HFFc6 (cell line): ENCODE data around the gene POC1A. TPM values are rescaled to one million over a fixed set of nuclear protein-coding genes. Genes with fewer than 3 reads are reported as not detected.

Experiments used
- DNase-seq: peaks from one replicate; pipeline ENCODE4 v3.0.0-alpha.2; 2018
- H3K27ac Mint-ChIP-seq: 2 replicates; pipeline ENCODE4 v1.8.0; 2020; ENCODE audit warnings: mild to moderate bottlenecking, mixed read lengths
- H3K27me3 Mint-ChIP-seq: 2 replicates; pipeline ENCODE4 v1.8.0; 2021; ENCODE audit warnings: mild to moderate bottlenecking, moderate library complexity, mixed read lengths; ENCODE audit not compliant: insufficient read depth
- H3K36me3 Mint-ChIP-seq: 2 replicates; pipeline ENCODE4 v1.8.0; 2021; ENCODE audit warnings: low read depth, mixed read lengths
- H3K4me1 Mint-ChIP-seq: 2 replicates; pipeline ENCODE4 v1.8.0; 2020; ENCODE audit warnings: low read depth, mixed read lengths
- H3K4me3 Mint-ChIP-seq: 2 replicates; pipeline ENCODE4 v1.8.0; 2020; ENCODE audit warnings: mild to moderate bottlenecking, moderate library complexity, mixed read lengths
- H3K9me3 Mint-ChIP-seq: 2 replicates; pipeline ENCODE4 v1.8.0; 2020; ENCODE audit warnings: mild to moderate bottlenecking, mixed read lengths
- total RNA-seq, 6 experiments: library from RNA; stranded (reverse); fragmentation: NEBNext Ultra II Directional; extraction: Animal tissue kit (Norgen Biotek cat#: 25700); gene quantifications; 2 replicates in 1 of 6; 3 replicates in 5 of 6; pipeline ENCODE4 v1.2.3, GENCODE V29; 2021
- TF ChIP-seq, protein P1 (sequence below): fragments of 200-600 bp; sonication (generic); IDR thresholded peaks from 2 replicates; pipeline ENCODE4 v1.5.0; 2021; ENCODE audit warnings: antibody characterized with exemption, mild to moderate bottlenecking

POC1A gene
- total RNA-seq, 6 experiments from 2014 or later: 11.0 to 21.3 (median 20.5) TPM

DNA sequence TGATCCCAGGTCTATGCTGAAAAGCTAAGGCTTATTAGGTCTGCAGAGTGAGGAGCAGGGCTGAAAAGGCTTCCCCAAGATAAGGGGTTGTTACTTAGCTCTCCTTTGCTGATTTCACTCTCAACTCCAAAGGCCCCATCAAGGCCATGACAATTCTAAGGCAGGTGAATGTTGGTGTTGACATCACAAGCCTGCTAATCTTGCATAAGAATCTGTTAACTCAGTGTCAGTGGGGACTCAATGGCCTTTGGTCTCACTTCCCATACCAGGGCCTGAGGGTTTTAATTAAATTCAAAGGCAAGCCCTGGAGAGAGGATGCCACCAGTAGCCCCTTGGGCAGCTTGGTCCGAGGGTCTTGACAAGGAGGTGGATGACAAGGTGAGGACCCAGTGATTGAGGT is 34.3 kb upstream of the POC1A start:
- no peak overlapping the region for H3K4me3 Mint-ChIP-seq
- peaks cover 3% of the 10 kb centered on the region; the same call in 1 of the 2 replicates for H3K27me3 Mint-ChIP-seq
- H3K27ac Mint-ChIP-seq: no peak overlapping the region
- TF ChIP-seq, protein P1, sequence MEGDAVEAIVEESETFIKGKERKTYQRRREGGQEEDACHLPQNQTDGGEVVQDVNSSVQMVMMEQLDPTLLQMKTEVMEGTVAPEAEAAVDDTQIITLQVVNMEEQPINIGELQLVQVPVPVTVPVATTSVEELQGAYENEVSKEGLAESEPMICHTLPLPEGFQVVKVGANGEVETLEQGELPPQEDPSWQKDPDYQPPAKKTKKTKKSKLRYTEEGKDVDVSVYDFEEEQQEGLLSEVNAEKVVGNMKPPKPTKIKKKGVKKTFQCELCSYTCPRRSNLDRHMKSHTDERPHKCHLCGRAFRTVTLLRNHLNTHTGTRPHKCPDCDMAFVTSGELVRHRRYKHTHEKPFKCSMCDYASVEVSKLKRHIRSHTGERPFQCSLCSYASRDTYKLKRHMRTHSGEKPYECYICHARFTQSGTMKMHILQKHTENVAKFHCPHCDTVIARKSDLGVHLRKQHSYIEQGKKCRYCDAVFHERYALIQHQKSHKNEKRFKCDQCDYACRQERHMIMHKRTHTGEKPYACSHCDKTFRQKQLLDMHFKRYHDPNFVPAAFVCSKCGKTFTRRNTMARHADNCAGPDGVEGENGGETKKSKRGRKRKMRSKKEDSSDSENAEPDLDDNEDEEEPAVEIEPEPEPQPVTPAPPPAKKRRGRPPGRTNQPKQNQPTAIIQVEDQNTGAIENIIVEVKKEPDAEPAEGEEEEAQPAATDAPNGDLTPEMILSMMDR: no peak
- no peak for DNase-seq
- H3K4me1 Mint-ChIP-seq: peaks cover 22% of the 10 kb centered on the region
- H3K9me3 Mint-ChIP-seq: no peaks in the 10 kb centered on the region
- H3K36me3 Mint-ChIP-seq: no peaks in the 10 kb centered on the region

DNA sequence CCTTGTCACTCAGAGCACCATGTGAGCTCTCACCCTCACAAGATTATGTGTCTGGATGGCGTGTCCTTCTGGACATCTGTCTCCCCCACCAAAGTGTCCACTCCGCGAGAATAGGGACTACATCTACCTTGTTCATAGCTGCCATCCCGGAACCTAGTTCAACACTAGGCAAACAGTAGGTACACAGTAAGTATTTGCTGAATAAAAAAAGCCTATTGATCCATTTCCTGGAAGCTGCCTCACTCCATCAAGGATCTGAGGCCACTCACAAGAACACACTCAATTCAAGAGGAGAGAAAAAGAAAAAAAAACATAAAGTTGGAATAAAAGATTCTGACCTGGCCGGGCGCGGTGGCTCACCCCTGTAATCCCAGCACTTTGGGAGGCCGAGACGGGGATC is 32.5 kb upstream of the POC1A start:
- DNase-seq: no peak
- Mint-ChIP-seq H3K4me3 (no peak overlapping the region), H3K9me3 (no peaks in the 10 kb centered on the region), H3K27me3 (peaks cover 7% of the 10 kb centered on the region), H3K4me1 (peaks cover 14% of the 10 kb centered on the region), H3K27ac (no peak overlapping the region), H3K36me3 (no peaks in the 10 kb centered on the region)
- TF ChIP-seq, protein P1: no peak

DNA sequence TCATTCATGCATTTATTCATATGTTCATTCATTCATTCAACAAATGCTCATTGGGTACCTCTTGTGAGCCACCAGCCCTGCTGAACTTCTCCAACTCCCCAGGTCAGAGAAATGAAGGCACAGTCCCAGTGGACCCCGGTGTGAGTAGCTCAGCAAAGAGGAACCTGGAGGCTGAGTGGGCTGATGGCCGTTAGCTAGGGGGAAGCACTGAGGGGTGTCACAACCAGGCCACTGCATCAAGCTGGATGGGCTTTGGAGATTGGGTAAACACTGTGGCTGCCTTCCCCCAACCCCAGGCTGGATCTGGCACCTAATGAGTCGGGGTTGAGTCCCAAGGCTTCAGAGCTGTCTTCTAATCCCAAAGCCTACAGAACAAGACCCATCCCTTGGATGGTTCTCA is 31.6 kb upstream of the POC1A start:
- Mint-ChIP-seq H3K27me3 (peaks cover 7% of the 10 kb centered on the region), H3K4me3 (no peak overlapping the region), H3K27ac (no peak overlapping the region), H3K9me3 (no peaks in the 10 kb centered on the region), H3K4me1 (peaks cover 12% of the 10 kb centered on the region), H3K36me3 (no peaks in the 10 kb centered on the region)
- DNase-seq: no peak
- TF ChIP-seq, protein P1: no peak

DNA sequence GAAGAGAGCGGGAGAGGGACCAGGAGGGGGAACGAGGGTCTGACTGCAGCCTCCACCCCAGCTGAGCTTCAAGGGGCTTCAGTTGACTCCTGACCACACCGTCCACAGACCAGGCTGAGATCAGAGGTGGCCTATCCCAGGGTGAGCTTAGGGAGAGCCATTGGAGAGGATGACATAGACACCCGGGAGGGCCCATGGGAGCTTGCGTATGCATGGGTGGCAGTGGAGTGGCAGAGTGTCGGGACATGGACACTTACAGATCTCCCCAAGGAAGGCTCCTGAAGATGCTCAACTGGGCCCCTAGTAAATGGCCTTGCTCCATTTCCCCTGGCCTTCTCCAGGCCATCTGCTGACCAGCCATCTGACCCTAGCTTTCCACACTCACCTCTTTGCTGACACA is 31.1 kb upstream of the POC1A start:
- peaks cover 7% of the 10 kb centered on the region for H3K27me3 Mint-ChIP-seq
- H3K4me3 Mint-ChIP-seq: no peak overlapping the region
- no peak for DNase-seq
- TF ChIP-seq, protein P1: no peak
- H3K27ac Mint-ChIP-seq: no peak overlapping the region
- H3K36me3 Mint-ChIP-seq: no peaks in the 10 kb centered on the region
- H3K9me3 Mint-ChIP-seq: no peaks in the 10 kb centered on the region
- peaks cover 7% of the 10 kb centered on the region for H3K4me1 Mint-ChIP-seq

DNA sequence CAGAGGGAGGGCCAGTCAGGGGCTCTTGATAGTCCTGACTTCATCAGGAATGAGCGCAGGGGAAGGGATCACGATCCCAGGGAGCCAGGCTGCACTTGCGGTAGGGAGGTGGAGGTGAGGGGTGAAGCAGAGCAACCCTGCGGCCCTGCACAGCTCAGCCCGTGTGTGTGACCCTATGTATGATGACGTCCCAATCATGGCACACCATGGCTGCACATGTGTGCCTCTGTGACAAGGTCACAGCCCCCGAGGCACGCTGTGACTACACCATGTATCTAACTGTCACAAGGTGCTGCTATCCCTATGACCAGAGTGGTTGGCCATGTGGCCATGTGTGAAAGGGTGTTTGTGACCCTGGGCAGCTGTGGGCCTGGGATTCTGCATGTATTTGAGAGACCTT is 30.5 kb upstream of the POC1A start:
- Mint-ChIP-seq H3K4me3 (no peak overlapping the region), H3K27ac (no peak overlapping the region), H3K4me1 (peaks cover under 1% of the 10 kb centered on the region; the same call in 1 of the 2 replicates), H3K36me3 (no peaks in the 10 kb centered on the region), H3K27me3 (peaks cover 9% of the 10 kb centered on the region), H3K9me3 (no peaks in the 10 kb centered on the region)
- no peak for DNase-seq
- TF ChIP-seq, protein P1: no peak
